BLaER1 treated with 17β-estradiol and CSF1 and Interleukin-3, amounts not matched to agents 10 nM and 100 nM (cell line): ENCODE results near the gene DLX6.

Source experiments
- H3K27ac ChIP-seq, 11 experiments: shearing (Covaris generic); formaldehyde crosslinking; 2 replicates each; pipeline ENCODE4 v1.8.1; 2022
- H3K27me3 ChIP-seq, 11 experiments: shearing (Covaris generic); formaldehyde crosslinking; 2 replicates each; pipeline ENCODE4 v1.8.1; 2022
- H3K36me3 ChIP-seq, 11 experiments: shearing (Covaris generic); formaldehyde crosslinking; 2 replicates each; pipeline ENCODE4 v1.8.1; 2022
- H3K4me1 ChIP-seq, 10 experiments: shearing (Covaris generic); formaldehyde crosslinking; 2 replicates each; pipeline ENCODE4 v1.8.1; 2022
- H3K4me2 ChIP-seq, 11 experiments: shearing (Covaris generic); formaldehyde crosslinking; 2 replicates each; pipeline ENCODE4 v1.8.1; 2022
- H3K4me3 ChIP-seq, 10 experiments: shearing (Covaris generic); formaldehyde crosslinking; 2 replicates each; pipeline ENCODE4 v1.8.1; 2022
- H3K9ac ChIP-seq, 11 experiments: shearing (Covaris generic); formaldehyde crosslinking; 2 replicates each; pipeline ENCODE4 v1.8.1; 2022
- H3K9me3 ChIP-seq, 11 experiments: shearing (Covaris generic); formaldehyde crosslinking; replicated peaks in 1 of 11; 2 replicates each; pipeline ENCODE4 v1.8.1; 2022
- H4K20me1 ChIP-seq, 11 experiments: shearing (Covaris generic); formaldehyde crosslinking; 2 replicates each; pipeline ENCODE4 v1.8.1; 2022
- Cebpa-rat ChIP-seq, 11 experiments: shearing (Covaris generic); IDR thresholded peaks; 2 replicates each; pipeline ENCODE4 v1.8.1; 2022

The DLX6 gene

GRCh38 chr7:97013134-97013844 lies 7.9 kb downstream of the DLX6 start:
- no peak for TF ChIP-seq Cebpa-rat (IDR thresholded peaks at IDR 0.05)
- H3K27me3 ChIP-seq, result peaks cover 97 to 100% (median 100%) of the 10 kb centered on the region in 11 experiments

GRCh38 chr7:97013845-97014134 lies 8.4 kb downstream of the DLX6 start:
- Histone ChIP-seq H3K36me3 (no peaks in the 10 kb centered on the region), H3K27me3 (peaks cover 98 to 100% (median 100%) of the 10 kb centered on the region in 11 experiments), H3K4me2 (no peak overlapping the region), H3K9ac (no peak overlapping the region), H3K4me1 (peaks cover 0 to 18% (median 9%) of the 10 kb centered on the region in 10 experiments; a peak in 13 of 20 replicates), H4K20me1 (peaks cover 0 to 4% (median 0%) of the 10 kb centered on the region in 11 experiments; a peak in 4 of 22 replicates), H3K9me3 (peaks cover 16 to 50% (median 37%) of the 10 kb centered on the region in 11 experiments), H3K27ac (no peak overlapping the region), H3K4me3 (no peak overlapping the region)
- TF ChIP-seq Cebpa-rat (IDR thresholded peaks at IDR 0.05), result no peak

More at GRCh38 chr7:97013134-97013844, 7.9 kb downstream of the DLX6 start:
- Histone ChIP-seq H3K9me3 (peaks cover 16 to 48% (median 35%) of the 10 kb centered on the region in 11 experiments), H3K4me2 (no peak overlapping the region), H3K4me3 (no peak overlapping the region), H3K36me3 (no peaks in the 10 kb centered on the region), H3K9ac (no peak overlapping the region), H4K20me1 (peaks cover 0 to 4% (median 0%) of the 10 kb centered on the region in 11 experiments; a peak in 4 of 22 replicates), H3K27ac (no peak overlapping the region), H3K4me1 (peaks cover 0 to 18% (median 9%) of the 10 kb centered on the region in 10 experiments; a peak in 13 of 20 replicates)

DNA sequence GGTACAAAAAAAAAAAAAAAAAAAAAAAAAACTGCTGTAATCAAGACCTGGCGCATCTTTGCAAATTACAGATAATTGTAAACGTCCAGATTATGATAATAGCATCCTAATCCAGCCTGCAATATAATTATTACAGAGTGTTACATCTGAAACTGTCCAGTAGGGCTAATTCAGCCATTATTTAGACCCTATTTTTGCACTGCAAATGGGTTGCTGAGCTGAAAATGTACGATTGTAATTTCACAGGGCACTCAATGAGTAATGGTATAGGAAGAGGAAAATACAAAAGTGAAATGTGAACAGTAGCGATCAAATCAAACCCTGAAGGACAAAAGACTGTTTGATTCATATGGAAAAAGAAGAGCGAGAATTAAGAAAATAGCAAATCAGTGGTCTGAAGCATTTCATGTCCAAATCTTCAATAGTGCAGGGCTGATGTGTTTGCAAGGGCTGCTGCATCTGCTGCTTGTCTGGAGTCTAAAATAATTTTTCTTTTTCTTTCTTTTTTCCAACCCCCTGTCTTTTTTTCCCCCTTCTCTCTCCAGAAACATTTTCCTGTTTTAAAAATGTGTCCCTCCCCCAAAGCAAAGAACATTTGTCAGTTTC lies 8.9 kb downstream of the DLX6 start:
- Histone ChIP-seq H4K20me1 (peaks cover 0 to 4% (median 0%) of the 10 kb centered on the region in 11 experiments; a peak in 5 of 22 replicates), H3K9me3 (peaks cover 16 to 50% (median 39%) of the 10 kb centered on the region in 11 experiments), H3K4me2 (no peak overlapping the region), H3K4me3 (no peak overlapping the region), H3K27me3 (peaks cover 98 to 100% (median 100%) of the 10 kb centered on the region in 11 experiments), H3K36me3 (no peaks in the 10 kb centered on the region), H3K4me1 (peaks cover 0 to 18% (median 9%) of the 10 kb centered on the region in 10 experiments; a peak in 13 of 20 replicates), H3K27ac (no peak overlapping the region), H3K9ac (no peak overlapping the region)
- no peak for TF ChIP-seq Cebpa-rat (IDR thresholded peaks at IDR 0.05)

- H3K4me2 ChIP-seq, result no peak overlapping the region
- no peak overlapping the region for H3K9ac ChIP-seq
- H3K4me3 ChIP-seq, result no peak overlapping the region
- H3K27me3 ChIP-seq, result peaks cover 98 to 100% (median 100%) of the 10 kb centered on the region in 11 experiments
- peaks cover 0 to 3% (median 0%) of the 10 kb centered on the region in 11 experiments; a peak in 3 of 22 replicates for H4K20me1 ChIP-seq
- H3K36me3 ChIP-seq, result no peaks in the 10 kb centered on the region
- no peak for TF ChIP-seq Cebpa-rat (IDR thresholded peaks at IDR 0.05)
- H3K27ac ChIP-seq, result no peak overlapping the region
- H3K4me1 ChIP-seq, result peaks cover 0 to 12% (median 9%) of the 10 kb centered on the region in 10 experiments; a peak in 13 of 20 replicates
- peaks cover 17 to 51% (median 39%) of the 10 kb centered on the region in 11 experiments for H3K9me3 ChIP-seq
Measured at GRCh38 chr7:97015279-97015678, 9.9 kb downstream of the DLX6 start.

- no peak overlapping the region for H3K9ac ChIP-seq
- H3K4me2 ChIP-seq, result no peak overlapping the region
- H3K4me3 ChIP-seq, result no peak overlapping the region
- H3K36me3 ChIP-seq, result no peaks in the 10 kb centered on the region
- peaks cover 99 to 100% (median 100%) of the 10 kb centered on the region in 11 experiments for H3K27me3 ChIP-seq
- peaks cover 0 to 3% (median 0%) of the 10 kb centered on the region in 11 experiments; a peak in 3 of 22 replicates for H4K20me1 ChIP-seq
- H3K27ac ChIP-seq, result no peak overlapping the region
- peaks cover 0 to 12% (median 9%) of the 10 kb centered on the region in 10 experiments; a peak in 13 of 20 replicates for H3K4me1 ChIP-seq
- H3K9me3 ChIP-seq, result peaks cover 23 to 57% (median 43%) of the 10 kb centered on the region in 11 experiments
- TF ChIP-seq Cebpa-rat (IDR thresholded peaks at IDR 0.05), result no peak
Measured at GRCh38 chr7:97015756-97016380, 10.5 kb downstream of the DLX6 start.

DNA sequence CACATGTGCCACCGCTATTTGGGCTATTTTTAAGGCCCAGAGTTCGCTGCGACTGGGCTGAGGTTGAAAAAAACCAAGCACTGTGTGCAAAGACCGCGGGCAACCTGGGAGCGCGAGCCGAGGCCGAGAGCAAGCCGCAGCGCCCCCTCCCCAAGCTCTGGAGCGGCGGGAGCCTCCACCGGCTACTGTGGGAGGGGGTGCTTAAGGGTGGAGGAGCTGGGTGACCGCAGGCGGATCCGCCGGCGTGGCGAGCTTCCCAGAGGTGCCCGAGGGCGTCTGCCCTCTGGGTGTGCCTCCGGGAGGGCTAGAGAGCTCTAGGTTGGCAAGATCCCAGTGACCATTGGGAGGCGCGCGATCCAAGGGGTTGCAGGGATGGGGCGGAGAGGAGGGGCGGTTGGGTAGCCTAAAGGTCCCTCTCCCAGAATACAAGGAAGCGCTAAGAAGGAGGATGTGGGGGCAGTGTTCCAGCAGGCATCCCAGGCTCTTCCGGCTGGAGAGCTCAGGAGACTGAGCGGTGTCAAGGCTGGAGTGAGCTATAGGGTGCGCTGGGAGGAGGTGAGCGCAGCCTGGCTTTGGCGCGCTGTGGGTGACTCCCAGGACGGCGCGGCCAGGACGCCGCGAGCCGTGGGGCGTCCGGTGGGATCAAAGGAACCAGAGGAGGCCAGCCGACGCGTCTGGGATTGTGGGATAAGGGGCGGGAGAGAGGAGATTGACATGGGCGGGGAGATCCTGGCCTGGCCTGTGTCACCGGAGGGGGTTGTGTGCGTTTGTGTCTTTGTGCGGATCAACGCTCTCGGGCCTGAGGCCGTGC lies 11.2 kb downstream of the DLX6 start:
- H3K9ac ChIP-seq, result no peak overlapping the region
- H3K4me3 ChIP-seq, result no peak overlapping the region; a peak in 1 of 20 replicates
- H3K36me3 ChIP-seq, result no peaks in the 10 kb centered on the region
- peaks cover 0 to 4% (median 0%) of the 10 kb centered on the region in 11 experiments; a peak in 4 of 22 replicates for H4K20me1 ChIP-seq
- no peak overlapping the region for H3K4me2 ChIP-seq
- peaks cover 30 to 61% (median 50%) of the 10 kb centered on the region in 11 experiments for H3K9me3 ChIP-seq
- H3K4me1 ChIP-seq, result peaks cover 0 to 12% (median 9%) of the 10 kb centered on the region in 10 experiments; a peak in 13 of 20 replicates
- peaks cover 99 to 100% (median 100%) of the 10 kb centered on the region in 11 experiments for H3K27me3 ChIP-seq
- H3K27ac ChIP-seq, result no peak overlapping the region
- TF ChIP-seq Cebpa-rat (IDR thresholded peaks at IDR 0.05), result no peak

- Histone ChIP-seq H3K4me3 (peak overlapping the region in 1 of 10 experiments; percentile 14; a peak in 1 of 20 replicates), H3K27me3 (peaks cover 99 to 100% (median 100%) of the 10 kb centered on the region in 11 experiments), H3K9ac (no peak overlapping the region), H3K27ac (no peak overlapping the region), H3K4me1 (peaks cover 0 to 12% (median 9%) of the 10 kb centered on the region in 10 experiments; a peak in 13 of 20 replicates), H3K9me3 (peaks cover 39 to 64% (median 51%) of the 10 kb centered on the region in 11 experiments), H3K4me2 (peak overlapping the region in 8 of 11 experiments; percentile 25 to 68 (median 52); a peak in 14 of 22 replicates), H4K20me1 (peaks cover 0 to 4% (median 0%) of the 10 kb centered on the region in 11 experiments; a peak in 4 of 22 replicates), H3K36me3 (no peaks in the 10 kb centered on the region)
- TF ChIP-seq Cebpa-rat (IDR thresholded peaks at IDR 0.05), result no peak
Measured at GRCh38 chr7:97017192-97018125, 12.1 kb downstream of the DLX6 start.
